ENCODE data around the gene PCDHGA10.

DNA sequence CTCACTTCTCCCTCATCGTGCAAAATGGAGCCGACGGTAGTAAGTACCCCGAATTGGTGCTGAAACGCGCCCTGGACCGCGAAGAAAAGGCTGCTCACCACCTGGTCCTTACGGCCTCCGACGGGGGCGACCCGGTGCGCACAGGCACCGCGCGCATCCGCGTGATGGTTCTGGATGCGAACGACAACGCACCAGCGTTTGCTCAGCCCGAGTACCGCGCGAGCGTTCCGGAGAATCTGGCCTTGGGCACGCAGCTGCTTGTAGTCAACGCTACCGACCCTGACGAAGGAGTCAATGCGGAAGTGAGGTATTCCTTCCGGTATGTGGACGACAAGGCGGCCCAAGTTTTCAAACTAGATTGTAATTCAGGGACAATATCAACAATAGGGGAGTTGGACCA lies 18.5 kb downstream of the PCDHGA10 start:
- TF ChIP-seq, protein P1, sequence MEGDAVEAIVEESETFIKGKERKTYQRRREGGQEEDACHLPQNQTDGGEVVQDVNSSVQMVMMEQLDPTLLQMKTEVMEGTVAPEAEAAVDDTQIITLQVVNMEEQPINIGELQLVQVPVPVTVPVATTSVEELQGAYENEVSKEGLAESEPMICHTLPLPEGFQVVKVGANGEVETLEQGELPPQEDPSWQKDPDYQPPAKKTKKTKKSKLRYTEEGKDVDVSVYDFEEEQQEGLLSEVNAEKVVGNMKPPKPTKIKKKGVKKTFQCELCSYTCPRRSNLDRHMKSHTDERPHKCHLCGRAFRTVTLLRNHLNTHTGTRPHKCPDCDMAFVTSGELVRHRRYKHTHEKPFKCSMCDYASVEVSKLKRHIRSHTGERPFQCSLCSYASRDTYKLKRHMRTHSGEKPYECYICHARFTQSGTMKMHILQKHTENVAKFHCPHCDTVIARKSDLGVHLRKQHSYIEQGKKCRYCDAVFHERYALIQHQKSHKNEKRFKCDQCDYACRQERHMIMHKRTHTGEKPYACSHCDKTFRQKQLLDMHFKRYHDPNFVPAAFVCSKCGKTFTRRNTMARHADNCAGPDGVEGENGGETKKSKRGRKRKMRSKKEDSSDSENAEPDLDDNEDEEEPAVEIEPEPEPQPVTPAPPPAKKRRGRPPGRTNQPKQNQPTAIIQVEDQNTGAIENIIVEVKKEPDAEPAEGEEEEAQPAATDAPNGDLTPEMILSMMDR (IDR thresholded peaks at IDR 0.05) = no peak
- no peak for TF ChIP-seq POLR2A (IDR thresholded peaks at IDR 0.05)
